HG03060 (cell line): Measurements from ENCODE around the gene F10.
"Not testable (repeated sequence)": the region's sequence is repeated elsewhere in the genome, so short reads cannot be mapped to it uniquely, and the experiment has no call there.

ENCODE experiments used
- ATAC-seq: cut with Tn5 transposase; IDR thresholded peaks from one replicate; pipeline ENCODE4 v1.9.1; 2021; ENCODE audit warnings: low read depth, moderate number of reproducible peaks; ENCODE audit not compliant: unreplicated experiment

Gene F10

DNA sequence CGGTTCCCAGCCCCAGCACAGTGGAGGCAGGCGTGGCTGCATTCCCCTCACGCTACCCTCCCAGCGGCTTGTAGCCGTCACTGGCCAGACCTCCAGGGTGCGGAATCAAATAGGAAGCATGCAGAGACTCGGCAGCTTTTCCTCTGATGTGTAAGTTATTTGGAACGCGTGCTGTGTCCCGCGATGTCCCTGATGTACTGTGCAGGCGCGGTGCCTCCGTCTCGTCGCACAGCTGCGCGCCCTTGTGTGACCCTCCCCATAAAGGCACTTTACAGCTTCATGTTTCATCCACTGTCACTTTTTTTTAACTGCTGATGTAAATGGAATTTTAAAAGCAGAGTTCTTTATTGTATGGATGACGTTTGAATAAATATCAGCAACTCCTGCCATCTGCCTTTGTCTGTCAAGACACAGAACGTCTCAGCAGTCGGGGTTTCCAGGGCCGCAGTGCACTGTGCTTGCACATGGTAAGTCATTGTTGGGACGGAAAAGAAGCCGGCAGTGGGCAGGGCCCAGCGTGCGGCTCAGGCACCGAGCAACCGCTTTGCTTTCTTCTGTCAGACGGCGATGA is 24.4 kb upstream of the F10 start:
- no peak for ATAC-seq

DNA sequence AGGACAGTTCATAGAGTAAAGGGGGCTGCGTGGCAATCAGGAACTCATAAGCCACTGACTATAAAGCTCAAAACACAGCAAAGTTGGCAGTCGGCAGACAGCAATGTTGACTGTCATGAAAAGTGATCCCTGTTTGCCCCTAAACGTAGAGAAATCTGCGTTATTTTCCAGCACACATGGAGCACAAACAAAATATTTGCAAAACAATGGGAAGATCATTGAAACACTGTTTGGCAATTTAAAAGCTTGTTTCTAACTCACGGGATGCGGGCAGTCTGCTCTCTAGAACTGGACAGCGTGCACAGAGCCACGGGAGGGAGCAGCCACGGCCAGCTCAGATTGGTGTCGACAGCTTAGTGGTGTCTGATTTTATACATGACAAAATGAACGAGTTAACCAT is 23.5 kb upstream of the F10 start:
- no peak for ATAC-seq

DNA sequence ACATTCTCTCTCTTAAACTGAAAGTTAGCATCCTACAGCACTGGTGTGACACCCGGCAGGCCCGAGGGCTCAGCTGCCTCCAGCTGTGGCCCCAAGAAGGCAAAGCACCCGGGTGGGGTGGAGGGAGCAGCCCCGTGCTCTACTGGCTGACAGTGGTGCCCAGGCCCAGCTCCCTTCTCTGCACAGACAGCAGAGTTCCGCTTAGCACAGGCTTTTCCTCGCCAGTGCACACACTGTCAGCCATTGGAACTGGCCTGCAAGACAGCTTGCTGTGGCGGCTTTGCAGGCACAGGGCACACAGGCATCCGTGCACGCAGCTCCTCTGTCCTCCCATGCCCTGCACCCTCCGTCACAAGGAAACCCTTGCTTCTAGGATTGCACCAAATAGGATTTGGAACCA is 20.3 kb upstream of the F10 start:
- ATAC-seq: not testable (repeated sequence)

DNA sequence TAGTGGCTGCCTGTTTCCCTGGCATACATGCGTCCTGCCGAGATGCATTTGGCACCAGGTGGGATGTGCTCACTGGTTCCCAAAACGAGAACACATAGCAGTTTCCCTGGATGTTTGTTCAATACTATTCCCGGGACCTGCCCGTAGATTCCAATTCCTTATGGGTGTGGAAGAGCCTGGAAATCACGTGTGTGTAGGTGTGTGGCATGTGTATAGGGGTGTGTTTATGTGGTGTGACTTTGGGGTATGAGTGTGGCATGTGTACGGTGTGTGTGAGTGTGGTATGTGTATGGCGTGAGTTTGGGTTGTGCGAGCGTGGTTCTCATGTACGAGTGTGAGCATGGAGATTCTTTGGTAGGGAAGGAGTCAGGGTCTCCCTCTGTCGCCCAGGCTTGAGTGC is 19.9 kb upstream of the F10 start:
- ATAC-seq: no peak

DNA sequence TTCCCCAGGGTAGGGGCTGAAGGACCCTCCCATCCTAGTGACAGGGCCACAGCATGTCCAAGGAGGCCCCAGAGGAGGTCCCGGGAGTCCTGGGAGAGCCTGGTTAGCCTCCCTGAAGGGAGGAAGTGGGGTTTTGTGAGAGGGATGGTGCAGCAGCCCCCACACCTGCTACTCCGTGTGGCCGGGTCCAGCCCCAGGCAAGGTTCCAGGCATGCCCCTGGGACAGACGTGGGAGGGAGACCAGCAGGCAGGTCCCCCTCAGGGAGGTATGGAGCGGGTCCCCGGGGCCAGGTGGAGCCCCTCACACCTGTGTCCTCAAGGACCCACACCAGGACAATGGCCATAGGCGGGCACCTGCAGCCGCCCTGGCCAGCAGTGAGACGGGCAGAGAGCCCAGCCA is 19.0 kb upstream of the F10 start:
- ATAC-seq: no peak

DNA sequence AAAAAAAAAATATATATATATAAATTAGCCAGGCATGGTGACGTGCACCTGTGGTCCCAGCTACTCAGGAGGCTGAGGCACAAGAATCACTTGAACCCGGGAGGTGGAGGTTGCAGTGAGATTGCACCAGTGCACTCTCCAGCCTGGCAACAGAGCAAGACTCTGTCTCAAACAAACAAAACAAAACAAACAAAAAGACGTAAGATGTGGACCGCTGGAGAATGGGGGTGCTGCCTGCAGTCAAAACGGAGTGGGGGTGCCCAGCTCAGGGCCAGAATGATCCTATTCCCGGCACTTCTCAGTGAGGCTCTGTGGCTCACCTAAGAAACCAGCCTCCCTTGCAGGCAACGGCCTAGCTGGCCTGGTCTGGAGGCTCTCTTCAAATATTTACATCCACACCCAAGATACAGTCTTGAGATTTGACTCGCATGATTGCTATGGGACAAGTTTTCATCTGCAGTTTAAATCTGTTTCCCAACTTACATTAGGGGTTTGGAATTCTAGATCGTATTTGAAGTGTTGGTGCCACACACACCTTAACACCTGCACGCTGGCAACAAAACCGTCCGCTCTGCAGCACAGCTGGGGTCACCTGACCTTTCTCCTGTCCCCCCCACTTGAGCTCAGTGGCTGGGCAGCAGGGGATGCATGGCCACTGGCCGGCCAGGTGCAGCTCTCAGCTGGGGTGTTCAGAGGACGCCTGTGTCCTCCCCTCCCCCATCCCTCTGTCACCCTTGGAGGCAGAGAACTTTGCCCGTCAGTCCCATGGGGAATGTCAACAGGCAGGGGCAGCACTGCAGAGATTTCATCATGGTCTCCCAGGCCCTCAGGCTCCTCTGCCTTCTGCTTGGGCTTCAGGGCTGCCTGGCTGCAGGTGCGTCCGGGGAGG is 17.3 kb upstream of the F10 start, which contains the start of gene F7:
TSS of gene F7 (plus strand) at position 760 of the 889 bp plus-strand sequence. CDS start at position 811, 51 bp downstream.
- ATAC-seq: no peak

DNA sequence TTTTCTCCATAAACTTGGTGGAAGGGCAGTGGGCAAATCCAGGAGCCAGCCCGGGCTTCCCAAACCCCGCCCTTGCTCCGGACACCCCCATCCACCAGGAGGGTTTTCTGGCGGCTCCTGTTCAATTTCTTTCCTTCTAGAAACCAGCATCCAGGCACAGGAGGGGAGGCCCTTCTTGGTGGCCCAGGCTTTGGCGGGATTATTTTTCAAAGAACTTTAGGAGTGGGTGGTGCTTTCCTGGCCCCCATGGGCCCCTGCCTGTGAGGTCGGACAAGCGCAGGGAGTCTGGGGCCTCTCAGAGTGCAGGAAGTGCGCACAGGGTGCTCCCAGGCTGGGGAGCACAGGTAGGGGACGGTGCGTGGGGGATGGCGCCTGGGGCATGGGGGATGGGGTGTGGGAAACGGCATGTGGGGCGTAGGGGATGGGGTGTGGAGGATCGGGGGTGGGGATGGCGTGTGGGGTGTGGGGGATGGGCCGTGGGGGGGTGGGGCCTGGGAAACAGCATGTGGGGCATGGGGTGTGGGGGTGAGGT is 16.6 kb upstream of the F10 start:
- no peak for ATAC-seq

DNA sequence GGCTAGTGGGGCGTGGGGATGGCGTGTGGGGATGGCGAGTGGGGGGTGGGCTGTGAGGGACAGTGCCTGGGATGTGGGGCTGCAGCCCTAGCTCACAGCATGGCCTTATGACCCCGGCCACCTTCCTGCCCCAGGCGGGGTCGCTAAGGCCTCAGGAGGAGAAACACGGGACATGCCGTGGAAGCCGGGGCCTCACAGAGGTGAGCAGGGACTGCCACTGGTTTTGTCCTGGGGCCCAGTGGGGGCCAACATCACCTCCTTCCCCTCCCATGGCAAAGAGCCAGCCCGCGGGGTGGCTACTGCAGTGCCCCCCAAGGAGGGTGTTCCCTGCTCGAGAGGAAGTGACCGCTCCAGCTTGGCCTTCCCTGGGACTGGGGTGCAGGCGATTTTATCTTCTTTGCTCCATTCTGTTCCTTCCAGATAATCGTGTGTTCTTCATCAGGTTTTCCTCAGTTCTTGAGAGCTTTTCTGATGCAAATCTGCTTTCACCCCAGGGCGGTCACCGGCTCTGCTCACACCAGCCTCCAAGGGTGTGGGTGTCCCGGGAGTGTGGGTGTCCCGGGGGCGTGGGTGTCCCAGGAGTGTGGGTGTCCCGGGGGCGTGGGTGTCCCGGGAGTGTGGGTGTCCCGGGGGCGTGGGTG is 15.8 kb upstream of the F10 start:
- ATAC-seq: no peak

DNA sequence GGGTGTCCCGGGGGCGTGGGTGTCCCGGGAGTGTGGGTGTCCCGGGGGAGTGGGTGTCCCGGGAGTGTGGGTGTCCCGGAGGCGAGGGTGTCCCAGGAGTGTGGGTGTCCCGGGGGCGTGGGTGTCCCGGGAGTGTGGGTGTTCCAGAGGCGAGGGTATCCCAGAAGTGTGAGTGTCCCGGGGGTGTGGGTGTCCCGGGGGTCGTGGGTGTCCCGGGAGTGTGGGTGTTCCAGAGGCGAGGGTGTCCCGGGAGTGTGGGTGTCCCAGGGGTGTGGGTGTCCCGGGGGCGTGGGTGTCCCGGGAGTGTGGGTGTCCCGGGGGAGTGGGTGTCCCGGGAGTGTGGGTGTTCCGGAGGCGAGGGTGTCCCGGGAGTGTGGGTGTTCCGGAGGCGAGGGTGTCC is 14.1 kb upstream of the F10 start:
- not testable (repeated sequence) for ATAC-seq

DNA sequence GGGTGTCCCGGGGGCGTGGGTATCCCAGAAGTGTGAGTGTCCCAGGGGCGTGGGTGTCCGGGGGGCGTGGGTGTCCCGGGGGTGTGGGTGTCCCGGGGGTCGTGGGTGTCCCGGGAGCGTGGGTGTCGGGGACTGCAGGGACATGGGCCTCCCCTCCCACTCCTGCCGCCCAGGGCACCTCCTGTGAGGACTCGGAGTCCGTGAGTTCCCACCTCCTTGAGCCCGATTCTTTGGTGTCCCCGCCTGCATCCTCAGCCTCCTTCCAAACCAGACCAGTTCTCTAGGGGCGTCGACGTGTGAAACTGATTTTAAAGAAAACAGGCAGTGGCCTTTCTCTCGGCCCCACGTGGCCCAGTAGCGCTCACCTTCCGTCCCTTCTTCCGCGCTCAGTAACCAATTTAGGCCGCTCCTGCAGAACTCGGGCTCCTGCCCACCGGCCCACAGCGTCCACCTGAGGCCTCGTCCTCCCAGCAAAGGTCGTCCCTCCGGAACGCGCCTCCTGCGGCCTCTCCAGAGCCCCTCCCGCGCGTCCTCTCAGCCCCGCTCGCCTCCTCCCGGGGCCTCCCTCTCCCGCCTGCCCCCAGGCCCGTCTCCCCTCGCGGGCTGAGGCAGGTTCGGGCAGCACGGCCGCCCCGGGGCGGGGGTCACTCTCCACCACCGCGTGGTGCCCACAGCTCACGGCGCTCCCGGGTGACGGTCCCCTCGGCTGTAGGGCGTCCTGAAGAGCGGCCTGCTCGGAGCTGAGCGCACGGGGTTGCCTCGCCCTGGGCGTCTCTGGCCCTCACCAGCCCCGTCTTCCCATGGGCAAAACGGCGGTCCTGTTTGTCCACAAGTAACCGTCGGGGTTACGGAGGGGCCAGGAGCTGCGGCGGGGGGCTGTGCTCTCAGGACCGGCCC is 13.2 kb upstream of the F10 start:
- ATAC-seq: no peak

DNA sequence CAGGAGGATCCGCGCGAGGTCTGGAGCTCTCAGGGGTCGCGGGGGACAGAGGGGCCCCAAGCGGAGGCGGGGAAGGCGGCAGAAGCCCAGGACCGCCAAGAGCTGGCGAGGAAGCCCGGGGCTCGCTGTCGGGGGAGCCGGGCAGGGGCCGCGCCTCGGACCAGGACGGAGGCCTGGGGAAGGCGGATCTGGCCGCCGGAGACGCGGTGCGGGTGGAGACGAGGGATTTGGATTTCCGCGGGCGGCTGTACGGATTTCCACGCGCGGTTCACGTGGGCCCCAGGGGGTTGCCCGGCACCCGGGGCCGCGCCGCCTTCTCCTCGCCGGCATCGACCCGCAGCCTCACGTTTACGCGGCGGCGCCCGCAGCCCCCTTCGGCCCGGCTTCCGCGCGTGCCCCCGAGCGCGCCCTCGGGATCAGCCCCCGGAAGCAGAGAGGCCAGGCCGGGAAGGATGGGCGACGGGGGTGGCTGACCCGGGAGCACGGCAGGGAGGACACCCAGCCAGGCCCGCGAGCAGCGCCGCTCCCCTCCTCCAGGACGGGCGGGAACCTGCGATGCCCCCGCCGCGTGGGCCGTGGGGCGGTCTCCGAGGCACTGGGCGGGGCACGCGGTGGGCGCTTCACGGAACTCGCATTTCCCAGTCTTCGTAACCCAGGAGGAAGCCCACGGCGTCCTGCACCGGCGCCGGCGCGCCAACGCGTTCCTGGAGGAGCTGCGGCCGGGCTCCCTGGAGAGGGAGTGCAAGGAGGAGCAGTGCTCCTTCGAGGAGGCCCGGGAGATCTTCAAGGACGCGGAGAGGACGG is 12.3 kb upstream of the F10 start:
- no peak for ATAC-seq

DNA sequence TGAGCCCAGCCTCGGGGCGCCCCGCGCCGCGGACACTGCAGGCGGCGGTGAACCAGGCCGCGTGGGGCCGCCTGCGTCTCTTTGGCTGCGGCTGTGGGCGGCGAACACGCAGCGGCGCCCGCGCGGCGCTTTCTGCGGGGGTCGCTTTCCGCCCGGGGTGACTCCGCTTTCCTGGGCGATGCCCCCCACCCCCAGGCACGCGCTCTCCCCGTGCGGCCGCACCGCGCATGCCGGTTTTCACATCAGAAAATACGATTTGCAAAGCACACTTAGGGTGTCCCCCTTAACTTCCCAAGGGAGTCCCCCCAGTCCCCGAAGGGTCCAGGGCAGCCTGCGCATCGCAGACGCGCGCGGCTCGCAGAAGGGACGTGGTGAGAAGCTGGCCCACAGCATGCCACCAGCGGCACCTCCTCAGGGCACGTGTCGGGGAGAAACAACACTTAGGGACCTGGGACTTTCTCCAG is 11.7 kb upstream of the F10 start:
- no peak for ATAC-seq

DNA sequence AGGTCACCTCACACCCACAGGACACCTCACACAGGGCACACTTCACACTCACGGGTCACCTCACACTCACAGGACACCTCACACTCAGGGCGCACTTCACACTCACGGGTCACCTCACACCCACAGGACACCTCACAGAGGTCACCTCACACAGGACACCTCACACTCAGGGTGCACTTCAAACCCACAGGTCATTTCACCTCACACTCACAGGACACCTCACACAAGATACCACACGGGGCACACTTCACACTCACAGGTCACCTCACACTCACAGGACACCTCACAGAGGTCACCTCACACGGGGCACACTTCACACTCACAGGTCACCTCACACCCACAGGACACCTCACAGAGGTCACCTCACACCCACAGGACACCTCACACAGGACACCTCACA is 10.8 kb upstream of the F10 start:
- not testable (repeated sequence) for ATAC-seq

DNA sequence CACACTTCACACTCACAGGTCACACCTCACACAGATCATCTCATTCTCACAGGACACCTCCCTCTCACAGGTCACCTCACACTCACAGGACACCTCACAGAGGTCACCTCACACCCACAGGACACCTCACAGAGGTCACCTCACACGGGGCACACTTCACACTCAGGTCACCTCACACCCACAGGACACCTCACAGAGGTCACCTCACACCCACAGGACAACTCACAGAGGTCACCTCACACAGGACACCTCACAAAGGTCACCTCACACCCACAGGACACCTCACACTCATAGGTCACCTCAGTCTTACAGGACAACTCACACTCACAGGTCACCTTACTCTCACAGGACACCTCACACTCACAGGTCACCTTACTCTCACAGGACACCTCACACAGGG is 10.1 kb upstream of the F10 start:
- ATAC-seq: not testable (repeated sequence)

DNA sequence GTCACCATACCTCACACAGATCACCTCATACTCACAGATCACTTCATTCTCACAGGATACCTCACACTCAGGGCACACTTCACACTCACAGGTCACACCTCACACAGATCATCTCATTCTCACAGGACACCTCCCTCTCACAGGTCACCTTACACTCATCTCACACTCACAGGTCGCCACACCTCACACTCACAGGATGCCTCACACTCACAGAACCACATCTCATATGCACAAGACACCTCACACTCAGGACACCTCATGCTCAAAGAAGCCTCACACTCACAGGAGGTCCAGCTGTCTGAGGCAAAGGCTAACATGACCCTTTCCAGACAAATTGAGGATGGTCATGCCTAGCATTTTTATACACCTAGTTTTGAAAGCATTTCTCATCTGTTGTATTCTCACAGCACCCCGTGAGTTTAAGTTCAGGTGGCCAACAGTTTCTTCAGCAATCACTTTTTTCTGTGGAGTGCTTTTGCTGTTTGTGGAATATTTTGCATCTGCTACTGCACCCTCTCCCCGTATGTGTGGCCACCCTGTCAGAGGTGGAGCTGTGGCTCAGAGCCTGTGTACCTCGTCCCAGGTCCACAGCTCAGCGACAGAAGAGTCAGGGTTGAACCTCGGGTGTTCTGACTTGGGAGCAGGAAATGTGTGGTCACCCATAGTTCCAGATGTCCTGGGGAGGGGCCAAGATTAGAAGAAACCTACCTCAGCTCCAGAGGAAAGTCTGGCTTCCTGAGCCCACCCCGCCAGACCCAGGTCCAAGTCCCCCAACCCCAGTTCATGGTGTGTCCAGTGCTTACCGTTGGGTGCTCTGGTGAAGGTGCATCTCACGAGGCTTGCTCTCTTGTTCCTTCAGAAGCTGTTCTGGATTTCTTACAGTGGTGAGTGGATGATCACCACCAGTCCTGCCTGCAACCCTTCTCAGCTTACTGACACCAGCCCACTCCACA is 9.4 kb upstream of the F10 start:
- ATAC-seq: no peak

DNA sequence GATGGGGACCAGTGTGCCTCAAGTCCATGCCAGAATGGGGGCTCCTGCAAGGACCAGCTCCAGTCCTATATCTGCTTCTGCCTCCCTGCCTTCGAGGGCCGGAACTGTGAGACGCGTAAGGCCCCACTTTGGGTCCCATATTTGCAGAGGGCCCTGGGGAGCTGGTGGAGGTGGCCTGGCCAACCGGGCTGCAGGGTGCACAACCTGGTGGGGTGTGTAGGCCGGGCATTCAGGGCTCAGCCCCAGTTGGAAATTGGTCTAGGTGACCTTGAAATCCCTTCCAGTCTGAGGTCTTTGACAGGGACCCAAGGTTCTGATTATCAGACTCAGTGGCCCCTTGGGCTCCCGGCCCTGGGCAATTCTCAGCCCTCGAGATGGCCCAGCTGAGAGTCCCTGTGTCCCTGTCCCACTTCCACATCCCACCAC is 8.7 kb upstream of the F10 start:
- ATAC-seq: no peak

DNA sequence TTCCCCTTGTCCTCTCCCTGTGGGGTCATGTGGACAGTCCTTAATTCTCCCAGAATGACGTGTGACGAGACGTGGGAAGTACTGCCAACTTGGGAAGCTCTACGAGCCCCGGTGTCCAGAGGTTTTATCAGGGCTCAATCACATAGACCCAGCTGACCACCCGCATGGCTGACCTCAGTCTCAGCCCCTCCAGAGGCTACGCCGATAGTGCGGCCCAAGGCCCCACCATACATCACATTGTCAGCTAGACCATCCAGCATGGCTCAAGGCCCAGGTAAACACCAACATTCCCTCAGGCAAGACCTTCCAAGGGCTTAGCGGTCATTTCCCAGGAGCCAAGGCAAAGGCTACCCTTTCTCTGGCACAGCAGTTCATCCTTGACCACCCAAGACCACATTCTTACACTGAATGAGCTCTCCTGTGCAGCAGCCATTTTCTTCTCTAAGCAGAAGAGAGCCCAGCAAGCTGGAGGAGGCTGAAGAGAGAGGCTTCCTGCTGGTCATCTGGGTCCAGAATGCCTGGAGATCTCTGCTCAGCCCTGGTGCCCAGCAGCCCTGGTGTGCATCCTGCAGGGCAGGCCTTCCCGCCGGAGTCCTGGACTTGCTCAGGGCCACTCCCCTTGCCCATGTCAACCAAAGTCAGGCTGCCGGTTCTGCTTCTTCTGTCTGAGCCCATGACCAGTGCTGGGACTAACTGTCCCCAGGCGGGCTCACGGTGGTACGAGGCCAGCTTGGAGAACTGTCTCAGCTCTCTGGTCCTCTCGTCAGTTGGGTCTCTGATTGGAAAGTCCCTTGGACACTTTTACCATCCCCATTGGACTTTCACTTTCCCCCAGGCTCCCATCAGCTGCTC is 7.9 kb upstream of the F10 start:
- ATAC-seq: no peak
